ENCODE measurements around the gene CLCNKA. TPM values are rescaled to one million over a fixed set of nuclear protein-coding genes. Genes with fewer than 3 reads are reported as not detected.
"Not testable (repeated sequence)": the region's sequence is repeated elsewhere in the genome, so short reads cannot be mapped to it uniquely, and the experiment has no call there.

CLCNKA gene
- total and polyA plus RNA-seq, 3 donors from 2014 or later: 6.5 to 9.9 (median 6.9) TPM

DNA sequence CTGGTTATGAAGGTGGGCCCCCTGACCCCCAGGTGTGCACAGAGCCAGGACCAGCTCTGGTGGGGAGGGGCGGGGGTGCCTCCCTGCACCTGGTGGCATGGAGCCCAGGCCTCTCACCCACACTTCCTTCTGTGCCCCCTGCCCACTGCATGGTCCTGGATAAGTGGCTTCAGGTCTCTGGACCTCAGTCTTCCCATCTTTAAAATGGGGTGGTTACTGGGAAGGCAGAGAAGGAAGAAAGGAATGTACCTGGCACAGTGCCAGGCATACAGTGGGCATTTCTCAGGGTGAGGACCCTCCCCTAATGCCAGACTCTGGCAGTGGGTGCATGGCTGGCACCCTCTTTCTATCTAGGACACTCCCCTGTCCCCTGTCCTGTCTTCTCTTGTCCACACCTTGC is 7.5 kb downstream of the CLCNKA start:
- H3K4me1 ChIP-seq: peaks cover 7% of the 10 kb centered on the region
- no peaks in the 10 kb centered on the region for H3K27me3 ChIP-seq
- no peaks in the 10 kb centered on the region for H3K36me3 ChIP-seq (ENCODE audit: low read depth, missing control alignments)
- intact Hi-C loops (cut with DNase I; ENCODE audit: low total_unique reads): no loop called here
- H3K4me3 ChIP-seq: no peak overlapping the region
- no peak overlapping the region for H3K27ac ChIP-seq
- H3K9me3 ChIP-seq: no peaks in the 10 kb centered on the region
- WGBS, 2 donors: 95% methylated on average over 1 of the region's 1 CpG; no CpG with 5 or more reads in 1 of the 2 donors
- TF ChIP-seq POLR2A (IDR thresholded peaks at IDR 0.05): no peak
- TF ChIP-seq, protein P1, sequence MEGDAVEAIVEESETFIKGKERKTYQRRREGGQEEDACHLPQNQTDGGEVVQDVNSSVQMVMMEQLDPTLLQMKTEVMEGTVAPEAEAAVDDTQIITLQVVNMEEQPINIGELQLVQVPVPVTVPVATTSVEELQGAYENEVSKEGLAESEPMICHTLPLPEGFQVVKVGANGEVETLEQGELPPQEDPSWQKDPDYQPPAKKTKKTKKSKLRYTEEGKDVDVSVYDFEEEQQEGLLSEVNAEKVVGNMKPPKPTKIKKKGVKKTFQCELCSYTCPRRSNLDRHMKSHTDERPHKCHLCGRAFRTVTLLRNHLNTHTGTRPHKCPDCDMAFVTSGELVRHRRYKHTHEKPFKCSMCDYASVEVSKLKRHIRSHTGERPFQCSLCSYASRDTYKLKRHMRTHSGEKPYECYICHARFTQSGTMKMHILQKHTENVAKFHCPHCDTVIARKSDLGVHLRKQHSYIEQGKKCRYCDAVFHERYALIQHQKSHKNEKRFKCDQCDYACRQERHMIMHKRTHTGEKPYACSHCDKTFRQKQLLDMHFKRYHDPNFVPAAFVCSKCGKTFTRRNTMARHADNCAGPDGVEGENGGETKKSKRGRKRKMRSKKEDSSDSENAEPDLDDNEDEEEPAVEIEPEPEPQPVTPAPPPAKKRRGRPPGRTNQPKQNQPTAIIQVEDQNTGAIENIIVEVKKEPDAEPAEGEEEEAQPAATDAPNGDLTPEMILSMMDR (IDR thresholded peaks at IDR 0.05): no peak
- no peak for DNase-seq

DNA sequence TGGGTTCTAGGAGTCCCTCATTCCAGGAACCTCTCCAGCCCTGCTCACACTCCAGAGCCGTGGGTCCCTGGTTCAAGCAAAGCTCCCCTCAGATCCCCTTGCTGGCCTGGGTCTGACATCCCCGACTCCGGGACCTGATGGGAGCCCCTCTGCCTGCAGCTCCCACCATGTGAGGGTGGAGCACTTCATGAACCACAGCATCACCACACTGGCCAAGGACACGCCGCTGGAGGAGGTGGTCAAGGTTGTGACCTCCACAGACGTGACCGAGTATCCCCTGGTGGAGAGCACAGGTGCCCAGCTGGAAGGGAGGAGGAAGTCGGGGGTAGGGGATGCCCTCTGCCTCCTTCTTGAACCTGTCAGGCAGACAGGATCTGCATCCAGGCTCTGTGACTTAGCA is 9.7 kb downstream of the CLCNKA start:
- TF ChIP-seq POLR2A (IDR thresholded peaks at IDR 0.05): no peak
- TF ChIP-seq, protein P1 (IDR thresholded peaks at IDR 0.05): no peak
- no peaks in the 10 kb centered on the region for H3K36me3 ChIP-seq (ENCODE audit: low read depth, missing control alignments)
- H3K4me1 ChIP-seq: peaks cover 7% of the 10 kb centered on the region
- intact Hi-C loops (cut with DNase I; ENCODE audit: low total_unique reads): no loop called here
- WGBS, 2 donors: 77 to 81% methylated on average over 6 to 8 of the region's 8 CpGs
- no peak for DNase-seq
- no peak overlapping the region for H3K27ac ChIP-seq
- H3K27me3 ChIP-seq: no peaks in the 10 kb centered on the region
- H3K9me3 ChIP-seq: no peaks in the 10 kb centered on the region
- no peak overlapping the region for H3K4me3 ChIP-seq

DNA sequence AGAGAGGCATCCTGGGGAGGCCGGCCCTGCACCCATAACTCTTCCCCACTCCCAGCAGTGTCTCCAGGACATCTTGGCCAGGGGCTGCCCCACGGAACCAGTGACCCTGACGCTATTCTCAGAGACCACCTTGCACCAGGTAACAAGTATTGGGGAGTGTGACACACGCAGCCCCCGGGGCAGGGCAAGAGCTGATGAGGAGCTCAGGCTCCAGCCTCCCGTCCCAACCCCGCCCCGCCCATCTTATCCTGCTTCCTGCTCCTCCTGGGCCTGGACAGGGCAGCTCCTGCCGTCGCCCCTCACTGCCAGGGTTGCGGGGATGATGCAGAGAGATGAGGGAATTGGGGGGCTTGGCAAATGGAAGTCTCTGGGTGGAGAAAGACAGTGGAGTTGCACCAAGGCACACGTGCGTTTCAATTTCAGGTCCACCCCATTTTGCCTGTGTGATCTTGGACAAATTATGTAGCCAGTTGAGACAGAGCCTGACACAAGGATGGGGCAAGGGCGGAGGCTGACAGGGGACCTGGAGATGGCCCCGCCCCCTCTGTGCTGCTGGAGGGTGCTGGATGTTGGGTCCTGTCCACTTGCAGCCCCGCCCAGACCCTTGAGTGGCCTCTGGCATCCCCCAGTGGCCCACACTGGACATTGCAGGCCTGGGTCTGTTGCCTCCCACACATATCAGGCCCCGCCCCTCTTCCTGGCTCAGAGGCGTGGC is 10.7 kb downstream of the CLCNKA start:
- Histone ChIP-seq H3K36me3 (ENCODE audit: low read depth, missing control alignments) (no peaks in the 10 kb centered on the region), H3K4me3 (no peak overlapping the region), H3K27ac (no peak overlapping the region), H3K9me3 (no peaks in the 10 kb centered on the region), H3K4me1 (no peaks in the 10 kb centered on the region), H3K27me3 (no peaks in the 10 kb centered on the region)
- peak; percentile 87 for DNase-seq
- intact Hi-C loops (cut with DNase I; ENCODE audit: low total_unique reads): loop anchor here (1.0 kb wide), 1 partner anchor 25 kb away; no protein-coding TSS in a partner anchor
- TF ChIP-seq, protein P1 (IDR thresholded peaks at IDR 0.05): peak; percentile 92 to 94 (median 92)
- TF ChIP-seq POLR2A (IDR thresholded peaks at IDR 0.05): no peak
- 58 to 64% methylated on average over 8 to 18 of the region's 18 CpGs for WGBS, 2 donors

DNA sequence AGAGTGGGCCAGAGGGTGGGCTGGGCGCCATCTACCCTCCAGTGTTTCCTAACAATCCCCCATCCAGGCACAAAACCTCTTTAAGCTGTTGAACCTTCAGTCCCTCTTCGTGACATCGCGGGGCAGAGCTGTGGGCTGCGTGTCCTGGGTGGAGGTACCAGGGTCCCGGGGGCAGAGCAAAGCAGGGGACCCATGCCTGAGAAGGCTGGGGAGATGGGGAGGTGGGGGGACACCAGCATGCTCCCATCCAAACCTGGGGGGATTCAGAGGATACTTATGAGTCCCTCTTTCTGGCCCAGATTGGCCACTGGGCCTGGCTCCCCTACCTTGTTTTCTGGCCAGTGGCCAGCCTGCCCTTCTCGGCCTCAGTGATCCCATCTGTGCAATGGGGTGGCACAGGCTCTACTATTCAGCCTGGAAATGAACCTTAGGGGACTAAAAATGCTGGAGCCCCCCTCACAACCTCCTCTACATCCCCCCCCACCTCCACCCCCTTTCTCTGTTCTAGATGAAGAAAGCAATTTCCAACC is 11.3 kb downstream of the CLCNKA start:
- H3K27me3 ChIP-seq; H3K27ac ChIP-seq; H3K9me3 ChIP-seq; H3K4me1 ChIP-seq; H3K4me3 ChIP-seq; H3K36me3 ChIP-seq (ENCODE audit: low read depth, missing control alignments); DNase-seq: not testable (repeated sequence)
- intact Hi-C loops (cut with DNase I; ENCODE audit: low total_unique reads): loop anchor here (1.0 kb wide), 1 partner anchor 24 kb away; no protein-coding TSS in a partner anchor
- WGBS, 2 donors: 77 to 83% methylated on average over 6 to 7 of the region's 7 CpGs

DNA sequence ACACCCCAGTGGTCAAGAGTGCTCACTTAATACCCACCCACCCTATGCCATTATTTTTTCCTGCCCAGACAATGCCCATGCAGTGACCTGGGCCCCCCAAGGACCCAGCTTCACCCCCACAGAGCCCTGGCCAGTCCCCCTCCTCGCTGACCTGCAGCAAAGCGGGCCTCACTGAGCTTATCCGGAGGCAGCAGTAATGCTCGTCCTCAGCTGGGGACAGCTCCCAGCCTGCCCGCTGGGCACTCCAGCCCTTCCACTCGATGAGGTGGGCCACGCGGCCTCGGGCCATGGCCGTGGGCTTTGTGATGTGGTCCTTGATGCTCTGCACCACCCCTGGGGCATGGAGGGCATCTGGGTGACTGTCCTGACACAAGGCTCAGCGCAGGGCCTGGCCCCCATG is 14.6 kb downstream of the CLCNKA start:
- H3K27ac ChIP-seq; H3K4me1 ChIP-seq; H3K9me3 ChIP-seq; H3K4me3 ChIP-seq; H3K36me3 ChIP-seq (ENCODE audit: low read depth, missing control alignments); DNase-seq; intact Hi-C loops (cut with DNase I; ENCODE audit: low total_unique reads); H3K27me3 ChIP-seq: not testable (repeated sequence)
- 89% methylated on average over 9 of the region's 11 CpGs; no CpG with 5 or more reads in 1 of the 2 donors for WGBS, 2 donors

DNA sequence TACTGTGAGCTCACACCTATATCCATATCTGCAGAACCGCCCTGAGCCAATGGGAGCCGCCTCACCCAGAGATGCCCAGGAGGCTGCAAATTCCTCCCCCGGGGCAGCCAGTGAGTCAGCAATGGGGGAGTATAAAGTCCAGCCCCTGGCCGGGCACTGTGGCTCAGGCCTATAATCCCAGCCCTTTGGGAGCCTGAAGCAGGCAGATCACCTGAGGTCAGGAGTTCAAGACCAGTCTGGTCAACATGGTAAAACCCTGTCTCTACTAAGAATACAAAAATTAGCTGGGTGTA is 16.7 kb downstream of the CLCNKA start:
- no peak for DNase-seq
- peaks cover 3% of the 10 kb centered on the region for H3K4me1 ChIP-seq
- no peak overlapping the region for H3K4me3 ChIP-seq
- H3K27ac ChIP-seq: no peak overlapping the region
- H3K36me3 ChIP-seq (ENCODE audit: low read depth, missing control alignments): no peaks in the 10 kb centered on the region
- WGBS, 2 donors: 68 to 85% methylated on average over 4 of the region's 4 CpGs
- H3K9me3 ChIP-seq: no peaks in the 10 kb centered on the region
- no peaks in the 10 kb centered on the region for H3K27me3 ChIP-seq
- no peak for TF ChIP-seq POLR2A (IDR thresholded peaks at IDR 0.05)
- TF ChIP-seq, protein P1 (IDR thresholded peaks at IDR 0.05): no peak
- intact Hi-C loops (cut with DNase I; ENCODE audit: low total_unique reads): no loop called here

DNA sequence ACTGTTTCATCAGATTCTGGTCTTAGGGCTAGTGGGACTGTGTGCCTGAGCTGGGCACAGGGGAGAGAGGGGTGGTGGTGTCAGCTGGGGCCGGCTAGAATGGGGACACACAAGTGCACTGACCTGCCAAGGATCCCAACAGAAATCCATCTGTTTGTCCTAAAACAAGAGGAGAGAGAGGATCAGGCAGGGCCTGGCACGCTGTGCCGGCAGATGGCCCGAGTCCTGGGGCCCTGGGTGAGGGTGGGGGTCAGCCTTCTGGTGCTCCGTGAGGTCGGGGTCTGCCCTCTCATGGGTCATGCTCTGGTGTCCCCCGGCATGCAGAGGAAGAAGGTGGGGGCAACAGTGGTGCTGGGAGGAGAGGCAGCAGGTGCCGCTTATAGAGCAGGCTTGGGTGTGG is 18.0 kb downstream of the CLCNKA start:
- H3K4me3 ChIP-seq; H3K27me3 ChIP-seq; H3K4me1 ChIP-seq; H3K27ac ChIP-seq; H3K36me3 ChIP-seq (ENCODE audit: low read depth, missing control alignments); H3K9me3 ChIP-seq; DNase-seq; intact Hi-C loops (cut with DNase I; ENCODE audit: low total_unique reads): not testable (repeated sequence)
- WGBS, 2 donors: 67 to 69% methylated on average over 5 to 8 of the region's 8 CpGs

Data from testis (tissue), 3 donors.